Spleen (tissue), 11 donors: ENCODE data around the gene ABCC3. TPM values are rescaled to one million over a fixed set of nuclear protein-coding genes. Genes with fewer than 3 reads are reported as not detected.
"Not testable (repeated sequence)": the region's sequence is repeated elsewhere in the genome, so short reads cannot be mapped to it uniquely, and the experiment has no call there.

Experiments used
- DNase-seq: peaks from one replicate; pipeline ENCODE4 v3.0.0-alpha.2; 2020
- H3K27ac ChIP-seq, 8 donors: fragments of 200-600 bp; sonication (generic) in 7 of 8; 1 replicate in 4 of 8; 2 replicates in 4 of 8; pipeline versions ENCODE4 v1.5.0 to v1.8.0; 2016 to 2021; ENCODE audit warnings: inconsistent platforms in 4 of 8, mild to moderate bottlenecking in 4 of 8, moderate library complexity in 1 of 8
- H3K27me3 ChIP-seq, 7 donors: fragments of 200-600 bp; sonication (generic) in 6 of 7; replicated peaks in 1 of 7; 1 replicate in 4 of 7; 2 replicates in 3 of 7; pipeline versions ENCODE4 v1.5.0 to v1.8.0; 2016 to 2021; ENCODE audit warnings: inconsistent platforms in 3 of 7, mild to moderate bottlenecking in 1 of 7
- H3K36me3 ChIP-seq, 6 donors: fragments of 200-600 bp; sonication (generic) in 5 of 6; 1 replicate in 4 of 6; 2 replicates in 2 of 6; pipeline versions ENCODE4 v1.5.0 to v1.8.0; 2016 to 2021; ENCODE audit warnings: inconsistent platforms in 2 of 6
- H3K4me1 ChIP-seq, 6 donors: fragments of 200-600 bp; sonication (generic) in 5 of 6; 1 replicate in 3 of 6; 2 replicates in 3 of 6; pipeline versions ENCODE4 v1.5.0 to v1.8.0; 2016 to 2021; ENCODE audit warnings: inconsistent platforms in 3 of 6
- H3K4me3 ChIP-seq, 8 donors: fragments of 200-600 bp; sonication (generic) in 7 of 8; 1 replicate in 4 of 8; 2 replicates in 4 of 8; pipeline versions ENCODE4 v1.5.0 to v1.8.0; 2016 to 2021; ENCODE audit warnings: inconsistent platforms in 4 of 8, mild to moderate bottlenecking in 4 of 8, moderate library complexity in 2 of 8
- H3K9me3 ChIP-seq, 8 donors: fragments of 200-600 bp; sonication (generic) in 7 of 8; 1 replicate in 4 of 8; 2 replicates in 4 of 8; pipeline versions ENCODE4 v1.5.0 to v1.8.0; 2016 to 2021; ENCODE audit warnings: inconsistent platforms in 4 of 8
- POLR2A ChIP-seq, 3 donors: fragments of 450-650 bp; IDR thresholded peaks; one replicate each; pipeline ENCODE4 v1.5.1; 2017; ENCODE audit warnings: antibody characterized with exemption in 3 of 3, mild to moderate bottlenecking in 1 of 3
- POLR2AphosphoS5 ChIP-seq, 3 donors: sonication (generic); formaldehyde crosslinking; IDR thresholded peaks; one replicate each; pipeline ENCODE4 v1.5.1; 2017; ENCODE audit warnings: antibody characterized with exemption in 3 of 3
- WGBS, 5 donors: extraction: QIAGEN DNeasy Blood & Tissue Kit in 3 of 5; methylation state at CpG; one replicate each; pipeline versions ENCODE4 v1.1.5 to v1.1.7; 2013 to 2018; 5-methylcytosine and 5-hydroxymethylcytosine counted together
- intact Hi-C: fragments of 100-400 bp; cut with DNase I; formaldehyde crosslinking; loops from one replicate; pipeline ENCODE4 v1.15.0; 2023; ENCODE audit warnings: low total_unique reads
- polyA plus RNA-seq, 3 donors: library from polyadenylated mRNA; stranded (reverse); fragments of 200-250 nt; gene quantifications; one replicate each; pipeline ENCODE4 v1.2.1, GENCODE V29; 2013
- total RNA-seq, 7 donors: library from RNA; depleted of rRNA in 3 of 7; stranded (reverse); fragments of >200 nt in 3 of 7; fragmentation: NEBNext Ultra II Directional in 4 of 7; extraction: Animal tissue kit (Norgen Biotek cat#: 25700) in 4 of 7; gene quantifications; one replicate each; pipeline versions ENCODE4 v1.1.0 to v1.2.1, GENCODE V29; 2016 to 2021
- TF ChIP-seq, protein P1 (sequence below), 11 experiments: fragments of 200-600 bp in 7 of 11; fragments of 450-650 bp in 4 of 11; sonication (generic) in 4 of 11; IDR thresholded peaks in 8 of 11; conservative IDR thresholded peaks in 3 of 11; 1 replicate in 7 of 11; 2 replicates in 4 of 11; pipeline versions ENCODE4 v1.4.0 to v1.8.0; 2016 to 2021; ENCODE audit warnings: antibody characterized with exemption in 11 of 11, inconsistent platforms in 4 of 11, mild to moderate bottlenecking in 1 of 11
- donor health status: healthy with polysubstance abuse.
- donor health status: DM: no; HTN: no; CAD: no; lungs with moderate emphysema.
- donor health status: DM: no; HTN: no; CAD: no.
- donor health status: Bipolar disorder and iron deficiency.
- donor health status: healthy.
- donor health status: DM: no; HTN: no; CAD: no.
- donor health status: DM: yes; HTN: yes; CAD: no.

ABCC3 gene
- total and polyA plus RNA-seq, 10 donors = 8.6 to 37.1 (median 30.0) TPM

DNA sequence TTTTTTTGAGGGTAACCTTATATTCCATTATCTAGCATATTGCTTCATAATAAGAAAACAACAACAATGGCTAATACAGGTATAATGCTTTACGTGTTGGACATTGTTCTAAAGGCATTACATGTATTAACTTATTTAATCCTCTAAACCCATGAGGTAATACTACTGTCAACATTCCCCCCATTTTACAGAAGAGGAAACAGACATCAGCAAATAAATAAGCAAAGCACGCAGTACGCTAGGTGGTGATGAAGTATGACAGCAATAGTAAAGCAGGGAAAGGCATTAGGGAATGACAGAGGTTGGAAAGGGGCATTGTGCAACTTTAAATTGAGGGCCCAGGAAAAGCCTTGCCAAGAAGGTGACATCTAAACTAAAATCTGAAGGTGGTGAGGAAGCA is 68.5 kb downstream of the ABCC3 start:
- intact Hi-C loops = no loop called here
- Histone ChIP-seq H3K27me3 (no peaks in the 10 kb centered on the region), H3K27ac (no peak overlapping the region), H3K4me1 (peaks cover 20 to 65% (median 36%) of the 10 kb centered on the region in 6 donors), H3K9me3 (no peaks in the 10 kb centered on the region), H3K4me3 (no peak overlapping the region), H3K36me3 (peaks cover 2 to 72% (median 34%) of the 10 kb centered on the region in 6 donors)
- no peak for TF ChIP-seq POLR2AphosphoS5 (IDR thresholded peaks at IDR 0.05)
- TF ChIP-seq, protein P1, sequence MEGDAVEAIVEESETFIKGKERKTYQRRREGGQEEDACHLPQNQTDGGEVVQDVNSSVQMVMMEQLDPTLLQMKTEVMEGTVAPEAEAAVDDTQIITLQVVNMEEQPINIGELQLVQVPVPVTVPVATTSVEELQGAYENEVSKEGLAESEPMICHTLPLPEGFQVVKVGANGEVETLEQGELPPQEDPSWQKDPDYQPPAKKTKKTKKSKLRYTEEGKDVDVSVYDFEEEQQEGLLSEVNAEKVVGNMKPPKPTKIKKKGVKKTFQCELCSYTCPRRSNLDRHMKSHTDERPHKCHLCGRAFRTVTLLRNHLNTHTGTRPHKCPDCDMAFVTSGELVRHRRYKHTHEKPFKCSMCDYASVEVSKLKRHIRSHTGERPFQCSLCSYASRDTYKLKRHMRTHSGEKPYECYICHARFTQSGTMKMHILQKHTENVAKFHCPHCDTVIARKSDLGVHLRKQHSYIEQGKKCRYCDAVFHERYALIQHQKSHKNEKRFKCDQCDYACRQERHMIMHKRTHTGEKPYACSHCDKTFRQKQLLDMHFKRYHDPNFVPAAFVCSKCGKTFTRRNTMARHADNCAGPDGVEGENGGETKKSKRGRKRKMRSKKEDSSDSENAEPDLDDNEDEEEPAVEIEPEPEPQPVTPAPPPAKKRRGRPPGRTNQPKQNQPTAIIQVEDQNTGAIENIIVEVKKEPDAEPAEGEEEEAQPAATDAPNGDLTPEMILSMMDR (IDR thresholded peaks at IDR 0.05 in 8 of 11, conservative IDR thresholded peaks at IDR 0.05 in 3 of 11) = no peak
- TF ChIP-seq POLR2A (IDR thresholded peaks at IDR 0.05) = no peak
- WGBS, 5 donors = 87 to 95% (median 92%) methylated on average over 3 of the region's 3 CpGs
- DNase-seq = no peak

DNA sequence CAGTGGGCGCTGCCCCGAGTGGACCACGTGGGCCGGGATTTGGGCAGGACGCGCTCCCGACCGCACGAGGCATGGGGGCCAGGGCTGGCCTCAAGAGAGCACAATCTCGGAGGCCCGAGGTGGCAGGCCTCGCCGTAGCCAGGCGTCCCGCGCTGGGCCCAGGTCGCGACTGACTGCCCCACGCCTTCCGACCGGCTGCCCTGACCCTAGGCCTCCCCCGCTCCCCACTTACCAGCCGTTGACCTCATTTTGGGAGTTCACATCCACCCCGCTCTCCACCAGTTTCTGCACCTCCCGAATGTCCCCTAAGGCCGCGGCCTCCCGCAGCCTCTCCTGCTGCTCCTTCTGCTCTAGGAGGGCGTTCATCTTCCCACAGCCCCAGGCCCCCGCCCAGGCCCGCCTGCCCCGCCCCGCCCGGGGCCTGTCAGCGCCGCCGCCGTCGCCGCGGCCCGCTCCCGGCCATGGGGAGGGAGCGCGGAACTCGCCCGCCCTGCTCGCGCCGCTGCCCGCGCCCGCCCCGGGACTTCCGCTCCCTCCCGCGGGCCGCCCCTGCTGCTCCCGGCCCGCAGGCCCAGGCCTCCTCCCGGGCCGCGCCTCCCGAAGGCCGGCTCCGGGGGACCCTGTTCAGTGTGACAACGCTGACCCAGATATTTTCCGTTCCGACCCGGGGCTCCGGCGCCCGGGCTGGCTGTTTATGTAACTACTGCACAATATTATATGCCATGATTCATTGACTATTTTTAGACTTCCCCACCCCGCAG is 72.8 kb downstream of the ABCC3 start, which contains the start of gene ANKRD40:
TSS of gene ANKRD40 (minus strand) at position 626 of the 761 bp plus-strand sequence. CDS start at position 366, 260 bp downstream.
- no peaks in the 10 kb centered on the region for H3K27me3 ChIP-seq
- peak within 1 kb of the TSS; percentile 71 to 92 (median 74) for H3K4me3 ChIP-seq
- H3K9me3 ChIP-seq = no peaks in the 10 kb centered on the region
- WGBS, 5 donors = 0% methylated on average over 40 to 74 of the region's 74 CpGs
- peaks cover 36 to 73% (median 58%) of the 10 kb centered on the region in 6 donors for H3K4me1 ChIP-seq
- peak within 1 kb of the TSS; percentile 83 to 97 (median 95) for H3K27ac ChIP-seq
- TF ChIP-seq POLR2A (IDR thresholded peaks at IDR 0.05) (peak in 1 of 3 donors; percentile 51), POLR2AphosphoS5 (IDR thresholded peaks at IDR 0.05) (peak; percentile 81 to 86 (median 82))
- TF ChIP-seq, protein P1 (IDR thresholded peaks at IDR 0.05 in 8 of 11, conservative IDR thresholded peaks at IDR 0.05 in 3 of 11) = peak in 3 of 11 experiments; percentile 7 to 31 (median 15)
- intact Hi-C loops = no loop called here
- DNase-seq = peak; percentile 95
- H3K36me3 ChIP-seq = peaks cover 0 to 32% (median 6%) of the 10 kb centered on the region in 6 donors

DNA sequence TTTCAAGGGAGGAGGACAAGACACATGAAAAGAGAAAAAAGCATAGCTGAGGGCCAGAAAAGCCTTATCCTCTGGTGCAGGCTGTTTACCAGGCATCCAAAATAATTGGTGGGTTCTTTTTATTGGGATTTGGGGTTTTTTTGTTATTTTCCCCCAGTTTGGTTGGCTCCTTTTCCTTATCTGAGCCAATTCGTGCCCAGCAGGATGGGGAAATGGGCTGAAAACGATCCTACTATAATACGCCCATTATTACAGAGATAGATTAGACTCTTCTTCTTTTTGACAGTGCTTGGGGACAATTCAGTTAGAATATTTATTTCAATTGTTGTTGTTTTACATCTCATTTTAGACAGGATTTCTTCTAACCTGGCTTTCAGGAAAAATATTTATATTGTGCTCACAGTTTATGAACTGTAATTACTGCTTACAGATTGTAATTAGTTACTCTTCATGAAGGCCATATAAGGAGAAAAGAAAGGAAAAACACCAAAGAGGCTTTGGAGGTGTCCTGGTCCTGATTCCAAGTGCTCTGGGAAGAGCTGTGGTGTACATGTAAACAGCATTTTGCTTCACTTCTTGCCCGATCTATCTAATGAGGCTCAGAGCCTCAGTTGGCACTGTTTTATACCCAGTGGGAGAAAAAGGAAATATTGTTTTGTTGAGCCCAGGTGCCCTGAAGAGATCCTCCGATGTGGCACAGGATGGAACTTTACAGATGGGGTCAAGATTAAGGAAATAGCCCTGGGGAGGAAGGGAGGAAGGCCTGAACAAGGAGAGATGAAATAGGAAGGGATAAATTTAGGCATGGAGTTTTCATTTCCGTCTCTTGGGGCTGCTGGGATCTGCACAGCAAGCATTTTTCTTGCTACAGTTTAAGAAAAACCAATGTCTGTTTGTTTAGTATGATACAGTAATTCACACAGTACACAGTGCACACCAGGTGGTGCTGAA is 73.6 kb downstream of the ABCC3 start:
- 2 to 4% (median 3%) methylated on average over 6 of the region's 6 CpGs for whole genome bisulfite sequencing, 5 donors

DNA sequence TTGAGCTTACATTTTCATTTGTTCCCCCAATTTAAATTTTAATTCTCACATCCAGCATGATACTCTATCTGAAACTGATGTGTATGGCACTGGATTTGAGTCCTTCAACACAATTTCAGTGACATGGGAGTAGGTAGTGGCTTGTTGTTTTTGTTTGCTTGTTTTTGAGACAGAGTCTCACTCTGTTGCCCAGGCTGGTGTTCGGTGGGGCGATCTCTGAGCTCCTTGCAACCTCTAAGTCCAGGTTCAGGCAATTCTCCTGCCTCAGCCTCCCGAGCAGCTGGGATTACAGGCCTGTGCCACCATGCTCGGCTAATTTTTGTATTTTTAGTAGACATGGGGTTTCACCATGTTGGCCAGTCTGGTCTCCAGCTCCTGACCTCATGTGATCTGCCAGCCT is 74.4 kb downstream of the ABCC3 start:
- DNase-seq, H3K9me3 ChIP-seq, H3K27me3 ChIP-seq, intact Hi-C loops: not testable (repeated sequence)
- H3K36me3 ChIP-seq = peaks cover 0 to 17% (median 2%) of the 10 kb centered on the region in 6 donors
- peaks cover 33 to 57% (median 51%) of the 10 kb centered on the region in 6 donors for H3K4me1 ChIP-seq
- peak overlapping the region in 2 of 8 donors; percentile 71 to 75 for H3K4me3 ChIP-seq
- WGBS, 5 donors = 81 to 91% (median 85%) methylated on average over 4 of the region's 4 CpGs
- H3K27ac ChIP-seq = peak overlapping the region; percentile 83 to 97 (median 95)

More for the DNA sequence above, 73.6 kb downstream of the ABCC3 start:
- peak overlapping the region; percentile 83 to 97 (median 95) for H3K27ac ChIP-seq
- no peak for TF ChIP-seq POLR2A (IDR thresholded peaks at IDR 0.05)
- TF ChIP-seq, protein P1 (IDR thresholded peaks at IDR 0.05 in 8 of 11, conservative IDR thresholded peaks at IDR 0.05 in 3 of 11) = peak in 1 of 11 experiments; percentile 13
- intact Hi-C loops = no loop called here
- H3K4me3 ChIP-seq = peak overlapping the region; percentile 71 to 92 (median 74)
- H3K9me3 ChIP-seq = no peaks in the 10 kb centered on the region
- H3K27me3 ChIP-seq = no peaks in the 10 kb centered on the region
- H3K4me1 ChIP-seq = peaks cover 36 to 64% (median 57%) of the 10 kb centered on the region in 6 donors
- peaks cover 0 to 24% (median 4%) of the 10 kb centered on the region in 6 donors for H3K36me3 ChIP-seq
- DNase-seq = no peak
